SK-N-SH treated with all-trans-retinoic acid at 6 μM for 48 hours (cell line): ENCODE measurements around the gene DIRAS1.

Experiments used
- ATAC-seq: fragments of 200-7000 bp; cut with Tn5 transposase; 3 replicates; pipeline ENCODE4 v1.9.1; 2020; ENCODE audit warnings: mild to moderate bottlenecking, moderate library complexity
- BACH2 ChIP-seq: fragments of 250-450 bp; sonication (Bioruptor Pico); IDR thresholded peaks from 2 replicates; pipeline ENCODE4 v1.9.0; 2021; ENCODE audit warnings: mild to moderate bottlenecking, borderline replicate concordance
- CSDC2 ChIP-seq: fragments of 250-450 bp; sonication (Bioruptor Pico); IDR thresholded peaks from 2 replicates; pipeline ENCODE4 v1.5.0; 2020; ENCODE audit warnings: mild to moderate bottlenecking, moderate library complexity
- ESRRG ChIP-seq: fragments of 250-450 bp; sonication (Bioruptor Pico); IDR thresholded peaks from 2 replicates; pipeline ENCODE4 v1.6.1; 2021; ENCODE audit warnings: mild to moderate bottlenecking
- GLIS3 ChIP-seq: fragments of 250-450 bp; sonication (Bioruptor Pico); IDR thresholded peaks from 2 replicates; pipeline ENCODE4 v1.5.0; 2020; ENCODE audit warnings: mild to moderate bottlenecking, moderate library complexity
- ISL1 ChIP-seq: fragments of 250-450 bp; sonication (Bioruptor Pico); IDR thresholded peaks from 2 replicates; pipeline ENCODE4 v2.1.2; 2022; ENCODE audit warnings: mild to moderate bottlenecking, moderate library complexity
- OSR1 ChIP-seq: fragments of 250-450 bp; sonication (Bioruptor Pico); IDR thresholded peaks from 2 replicates; pipeline ENCODE4 v1.8.0; 2022; ENCODE audit warnings: moderate library complexity, mild to moderate bottlenecking, inconsistent platforms
- PPARA ChIP-seq: fragments of 250-450 bp; sonication (Bioruptor Pico); IDR thresholded peaks from 2 replicates; pipeline ENCODE4 v1.5.0; 2020; ENCODE audit warnings: mild to moderate bottlenecking, borderline replicate concordance
- RARB ChIP-seq: fragments of 250-450 bp; sonication (Bioruptor Pico); IDR thresholded peaks from 2 replicates; pipeline ENCODE4 v1.8.0; 2021; ENCODE audit warnings: mild to moderate bottlenecking, moderate library complexity
- TCF4 ChIP-seq: fragments of 250-450 bp; sonication (Bioruptor Pico); IDR thresholded peaks from 2 replicates; pipeline ENCODE4 v1.8.0; 2021; ENCODE audit warnings: mild to moderate bottlenecking, moderate library complexity, borderline replicate concordance
- TOX ChIP-seq: fragments of 250-450 bp; sonication (Bioruptor Pico); IDR thresholded peaks from 2 replicates; pipeline ENCODE4 v1.8.0; 2021; ENCODE audit warnings: mild to moderate bottlenecking, moderate library complexity, borderline replicate concordance
- ZC3H10 ChIP-seq: fragments of 250-450 bp; sonication (Bioruptor Pico); IDR thresholded peaks from 2 replicates; pipeline ENCODE4 v1.5.1; 2021; ENCODE audit warnings: mild to moderate bottlenecking, moderate library complexity
- ZFP3 ChIP-seq: fragments of 250-450 bp; sonication (Bioruptor Pico); IDR thresholded peaks from 2 replicates; pipeline ENCODE4 v1.5.0; 2020; ENCODE audit warnings: mild to moderate bottlenecking, moderate library complexity
- ZNF565 ChIP-seq: fragments of 450-650 bp; formaldehyde crosslinking; conservative IDR thresholded peaks from 2 replicates; pipeline ENCODE4 v1.5.0; 2020; ENCODE audit warnings: low read depth, mild to moderate bottlenecking, moderate library complexity
- ZNF70 ChIP-seq: fragments of 450-650 bp; formaldehyde crosslinking; IDR thresholded peaks from 2 replicates; pipeline ENCODE4 v1.5.0; 2020; ENCODE audit warnings: mild to moderate bottlenecking, moderate library complexity
- ZNF8 ChIP-seq: fragments of 450-650 bp; formaldehyde crosslinking; IDR thresholded peaks from 2 replicates; pipeline ENCODE4 v1.5.0; 2020; ENCODE audit warnings: mild to moderate bottlenecking, moderate library complexity
- TF ChIP-seq, protein P1 (sequence below): fragments of 250-450 bp; sonication (Bioruptor Pico); IDR thresholded peaks from 2 replicates; pipeline ENCODE4 v1.8.0; 2021; ENCODE audit warnings: low read depth, mild to moderate bottlenecking, moderate library complexity, borderline replicate concordance
- TF ChIP-seq, protein P2 (sequence below): fragments of 250-450 bp; sonication (Bioruptor Pico); IDR thresholded peaks from 2 replicates; pipeline ENCODE4 v1.5.1; 2020; ENCODE audit warnings: low read depth, mild to moderate bottlenecking, moderate library complexity
- TF ChIP-seq, protein P3 (sequence below): fragments of 250-450 bp; sonication (Bioruptor Pico); IDR thresholded peaks from 2 replicates; pipeline ENCODE4 v1.5.0; 2020; ENCODE audit warnings: mild to moderate bottlenecking, moderate library complexity
- TF ChIP-seq, protein P4 (sequence below): fragments of 250-450 bp; sonication (Bioruptor Pico); IDR thresholded peaks from 2 replicates; pipeline ENCODE4 v1.5.1; 2021; ENCODE audit warnings: mild to moderate bottlenecking, moderate library complexity

DIRAS1 gene

DNA sequence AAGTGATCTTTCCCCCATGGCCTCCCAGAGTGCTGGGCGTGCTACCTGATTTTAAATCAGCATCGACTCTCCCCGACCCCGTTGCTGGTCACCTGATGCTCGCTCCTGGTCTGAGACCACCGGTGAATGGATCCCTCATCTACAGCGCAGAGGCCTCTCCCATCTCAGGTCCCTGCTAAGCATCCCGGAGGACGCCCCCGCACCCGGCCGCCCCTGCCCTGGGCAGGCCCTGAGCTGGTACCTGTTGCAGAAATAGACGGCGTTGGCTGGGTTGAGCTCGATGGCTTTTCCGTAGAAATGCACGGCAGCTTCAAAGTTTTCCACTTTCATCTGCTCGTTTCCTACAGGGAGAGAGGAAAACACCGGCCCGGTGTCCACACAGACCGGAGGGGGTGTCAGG lies 43.8 kb upstream of the DIRAS1 start (continued):
- TF ChIP-seq ZFP3 (no peak), BACH2 (no peak), ZNF565 (CRISPR knock-in tag) (no peak), CSDC2 (CRISPR knock-in tag) (no peak)

DNA sequence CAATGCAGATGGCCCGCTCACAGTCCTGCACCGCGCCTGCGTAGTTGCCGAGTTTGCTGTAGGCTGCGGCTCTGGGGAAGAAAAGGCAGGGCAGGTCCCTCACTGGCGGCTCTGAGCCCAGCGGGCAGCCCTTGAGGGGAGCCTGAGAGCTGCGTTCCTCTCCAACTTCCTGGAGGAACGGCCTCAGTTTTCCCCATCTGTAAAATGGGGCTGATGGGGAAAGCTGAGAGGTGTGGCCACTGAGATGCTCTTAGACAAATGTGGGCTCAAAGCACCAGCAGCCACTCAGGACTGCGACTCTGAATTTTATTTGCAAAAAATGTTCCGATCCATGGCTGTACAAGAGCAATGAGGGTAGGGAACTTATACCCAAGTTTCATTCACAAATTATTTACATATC lies 42.5 kb upstream of the DIRAS1 start:
- ATAC-seq: no peak
- no peak for TF ChIP-seq ISL1 (CRISPR knock-in tag)
- TF ChIP-seq, protein P1, sequence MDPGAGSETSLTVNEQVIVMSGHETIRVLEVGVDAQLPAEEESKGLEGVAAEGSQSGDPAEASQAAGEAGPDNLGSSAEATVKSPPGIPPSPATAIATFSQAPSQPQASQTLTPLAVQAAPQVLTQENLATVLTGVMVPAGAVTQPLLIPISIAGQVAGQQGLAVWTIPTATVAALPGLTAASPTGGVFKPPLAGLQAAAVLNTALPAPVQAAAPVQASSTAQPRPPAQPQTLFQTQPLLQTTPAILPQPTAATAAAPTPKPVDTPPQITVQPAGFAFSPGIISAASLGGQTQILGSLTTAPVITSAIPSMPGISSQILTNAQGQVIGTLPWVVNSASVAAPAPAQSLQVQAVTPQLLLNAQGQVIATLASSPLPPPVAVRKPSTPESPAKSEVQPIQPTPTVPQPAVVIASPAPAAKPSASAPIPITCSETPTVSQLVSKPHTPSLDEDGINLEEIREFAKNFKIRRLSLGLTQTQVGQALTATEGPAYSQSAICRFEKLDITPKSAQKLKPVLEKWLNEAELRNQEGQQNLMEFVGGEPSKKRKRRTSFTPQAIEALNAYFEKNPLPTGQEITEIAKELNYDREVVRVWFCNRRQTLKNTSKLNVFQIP (CRISPR knock-in tag): no peak
- no peak for TF ChIP-seq RARB (CRISPR knock-in tag)
- no peak for TF ChIP-seq ZNF70 (CRISPR knock-in tag)
- no peak for TF ChIP-seq OSR1 (CRISPR knock-in tag)
- TF ChIP-seq PPARA (CRISPR knock-in tag): no peak
- no peak for TF ChIP-seq GLIS3 (CRISPR knock-in tag)

DNA sequence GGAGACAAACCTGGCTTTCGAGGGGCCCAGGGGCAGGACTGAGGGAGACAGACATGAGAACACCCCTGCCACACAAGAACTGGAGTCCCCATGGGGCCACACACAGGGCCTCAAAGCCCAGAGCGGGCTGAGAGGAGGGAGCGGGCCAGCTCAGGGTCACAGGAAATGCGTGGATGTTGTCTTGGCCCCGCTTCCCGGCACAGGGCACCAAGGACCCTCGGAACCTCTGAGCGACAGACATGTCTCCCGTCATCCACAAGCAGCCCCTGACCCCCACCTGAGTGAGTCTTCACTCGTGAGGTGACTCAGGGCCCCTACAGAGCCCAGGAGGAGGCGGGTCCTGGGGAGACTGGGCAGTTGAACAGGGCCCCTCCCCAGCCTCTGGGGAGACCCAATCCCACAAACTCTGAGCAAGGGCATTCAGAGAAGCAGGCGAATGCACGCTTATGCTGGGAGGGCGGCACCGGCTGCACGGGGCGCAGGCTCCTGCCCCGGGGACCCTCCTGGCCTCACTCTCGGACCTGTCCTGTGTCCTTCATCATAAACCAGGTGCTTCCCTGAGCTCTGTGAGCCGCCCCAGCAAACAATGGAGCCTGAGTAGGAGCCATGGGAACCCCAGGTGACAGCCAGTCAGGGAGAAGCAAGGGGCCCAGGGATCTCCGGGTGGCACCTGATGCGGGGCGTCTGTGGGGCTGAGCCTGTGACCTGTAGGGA lies 41.8 kb upstream of the DIRAS1 start:
- TF ChIP-seq ESRRG (CRISPR knock-in tag): no peak
- TF ChIP-seq, protein P2, sequence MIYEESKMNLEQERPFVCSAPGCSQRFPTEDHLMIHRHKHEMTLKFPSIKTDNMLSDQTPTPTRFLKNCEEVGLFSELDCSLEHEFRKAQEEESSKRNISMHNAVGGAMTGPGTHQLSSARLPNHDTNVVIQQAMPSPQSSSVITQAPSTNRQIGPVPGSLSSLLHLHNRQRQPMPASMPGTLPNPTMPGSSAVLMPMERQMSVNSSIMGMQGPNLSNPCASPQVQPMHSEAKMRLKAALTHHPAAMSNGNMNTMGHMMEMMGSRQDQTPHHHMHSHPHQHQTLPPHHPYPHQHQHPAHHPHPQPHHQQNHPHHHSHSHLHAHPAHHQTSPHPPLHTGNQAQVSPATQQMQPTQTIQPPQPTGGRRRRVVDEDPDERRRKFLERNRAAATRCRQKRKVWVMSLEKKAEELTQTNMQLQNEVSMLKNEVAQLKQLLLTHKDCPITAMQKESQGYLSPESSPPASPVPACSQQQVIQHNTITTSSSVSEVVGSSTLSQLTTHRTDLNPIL (CRISPR knock-in tag): no peak
- no peak for TF ChIP-seq TOX (CRISPR knock-in tag)
- no peak for TF ChIP-seq GLIS3 (CRISPR knock-in tag)
- TF ChIP-seq, protein P3, sequence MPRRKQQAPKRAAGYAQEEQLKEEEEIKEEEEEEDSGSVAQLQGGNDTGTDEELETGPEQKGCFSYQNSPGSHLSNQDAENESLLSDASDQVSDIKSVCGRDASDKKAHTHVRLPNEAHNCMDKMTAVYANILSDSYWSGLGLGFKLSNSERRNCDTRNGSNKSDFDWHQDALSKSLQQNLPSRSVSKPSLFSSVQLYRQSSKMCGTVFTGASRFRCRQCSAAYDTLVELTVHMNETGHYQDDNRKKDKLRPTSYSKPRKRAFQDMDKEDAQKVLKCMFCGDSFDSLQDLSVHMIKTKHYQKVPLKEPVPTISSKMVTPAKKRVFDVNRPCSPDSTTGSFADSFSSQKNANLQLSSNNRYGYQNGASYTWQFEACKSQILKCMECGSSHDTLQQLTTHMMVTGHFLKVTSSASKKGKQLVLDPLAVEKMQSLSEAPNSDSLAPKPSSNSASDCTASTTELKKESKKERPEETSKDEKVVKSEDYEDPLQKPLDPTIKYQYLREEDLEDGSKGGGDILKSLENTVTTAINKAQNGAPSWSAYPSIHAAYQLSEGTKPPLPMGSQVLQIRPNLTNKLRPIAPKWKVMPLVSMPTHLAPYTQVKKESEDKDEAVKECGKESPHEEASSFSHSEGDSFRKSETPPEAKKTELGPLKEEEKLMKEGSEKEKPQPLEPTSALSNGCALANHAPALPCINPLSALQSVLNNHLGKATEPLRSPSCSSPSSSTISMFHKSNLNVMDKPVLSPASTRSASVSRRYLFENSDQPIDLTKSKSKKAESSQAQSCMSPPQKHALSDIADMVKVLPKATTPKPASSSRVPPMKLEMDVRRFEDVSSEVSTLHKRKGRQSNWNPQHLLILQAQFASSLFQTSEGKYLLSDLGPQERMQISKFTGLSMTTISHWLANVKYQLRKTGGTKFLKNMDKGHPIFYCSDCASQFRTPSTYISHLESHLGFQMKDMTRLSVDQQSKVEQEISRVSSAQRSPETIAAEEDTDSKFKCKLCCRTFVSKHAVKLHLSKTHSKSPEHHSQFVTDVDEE: no peak
- no peak for TF ChIP-seq PPARA (CRISPR knock-in tag)
- no peak for TF ChIP-seq ISL1 (CRISPR knock-in tag)
- TF ChIP-seq TCF4: no peak
- TF ChIP-seq ZNF70 (CRISPR knock-in tag): no peak
- TF ChIP-seq, protein P1 (CRISPR knock-in tag): no peak
- TF ChIP-seq RARB (CRISPR knock-in tag): no peak
- TF ChIP-seq ZNF8: no peak
- TF ChIP-seq ZC3H10 (CRISPR knock-in tag): no peak
- TF ChIP-seq, protein P4, sequence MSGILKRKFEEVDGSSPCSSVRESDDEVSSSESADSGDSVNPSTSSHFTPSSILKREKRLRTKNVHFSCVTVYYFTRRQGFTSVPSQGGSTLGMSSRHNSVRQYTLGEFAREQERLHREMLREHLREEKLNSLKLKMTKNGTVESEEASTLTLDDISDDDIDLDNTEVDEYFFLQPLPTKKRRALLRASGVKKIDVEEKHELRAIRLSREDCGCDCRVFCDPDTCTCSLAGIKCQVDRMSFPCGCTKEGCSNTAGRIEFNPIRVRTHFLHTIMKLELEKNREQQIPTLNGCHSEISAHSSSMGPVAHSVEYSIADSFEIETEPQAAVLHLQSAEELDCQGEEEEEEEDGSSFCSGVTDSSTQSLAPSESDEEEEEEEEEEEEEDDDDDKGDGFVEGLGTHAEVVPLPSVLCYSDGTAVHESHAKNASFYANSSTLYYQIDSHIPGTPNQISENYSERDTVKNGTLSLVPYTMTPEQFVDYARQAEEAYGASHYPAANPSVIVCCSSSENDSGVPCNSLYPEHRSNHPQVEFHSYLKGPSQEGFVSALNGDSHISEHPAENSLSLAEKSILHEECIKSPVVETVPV: no peak
- no peak for ATAC-seq
